ENCODE measurements around the gene PTPRU.
"Not testable (repeated sequence)": the region's sequence is repeated elsewhere in the genome, so short reads cannot be mapped to it uniquely, and the experiment has no call there.

Gene PTPRU

DNA sequence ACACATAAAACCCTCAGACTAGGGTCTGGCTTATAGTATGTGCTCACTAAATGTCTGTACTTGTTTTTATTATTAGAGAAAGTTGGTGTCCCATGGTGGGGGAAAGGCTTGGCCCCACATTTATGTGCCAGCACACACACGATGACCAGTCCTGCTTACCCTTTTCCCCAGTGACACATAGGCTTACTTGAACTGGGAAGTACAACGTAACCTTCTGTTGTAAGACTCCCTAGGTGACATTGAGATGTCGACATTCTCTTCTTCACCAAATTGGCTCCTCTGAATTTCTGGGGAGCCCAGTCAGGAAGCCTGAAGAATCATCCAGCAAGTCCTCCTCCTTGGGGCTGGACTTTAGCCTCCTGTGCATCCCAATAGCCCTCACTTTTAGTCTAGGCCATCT is 3.9 kb upstream of the PTPRU start:
- Histone ChIP-seq H4K20me1 (ENCODE audit: control insufficient read depth, insufficient read depth, low read depth, low read length) (peaks cover 3% of the 10 kb centered on the region; the same call in 1 of the 2 replicates), H3K79me2 (ENCODE audit: control insufficient read depth, low read length) (peaks cover 28% of the 10 kb centered on the region), H3K9me3 (ENCODE audit: control insufficient read depth, insufficient read depth, low read length) (no peaks in the 10 kb centered on the region), H3F3A (ENCODE audit: control insufficient read depth, insufficient read depth) (peaks cover 4% of the 10 kb centered on the region; the same call in 1 of the 2 replicates), H3K27me3 (ENCODE audit: control insufficient read depth, low read length) (peaks cover 17% of the 10 kb centered on the region), H3K27ac (ENCODE audit: low read depth, low read length) (no peak overlapping the region), H3K9me2 (replicated peaks; ENCODE audit: control insufficient read depth, low read length) (no peaks in the 10 kb centered on the region), H3K36me3 (ENCODE audit: control insufficient read depth, low read length) (peaks cover 2% of the 10 kb centered on the region; the same call in 1 of the 2 replicates), H3K4me2 (ENCODE audit: low read length) (no peak overlapping the region), H3K4me1 (ENCODE audit: control insufficient read depth, low read length) (peaks cover 36% of the 10 kb centered on the region), H3K4me3 (ENCODE audit: low read length) (no peak overlapping the region)
- TF ChIP-seq EZH2phosphoT487 (IDR thresholded peaks at IDR 0.05; ENCODE audit: borderline replicate concordance, low read length) = no peak
- TF ChIP-seq, protein P1, sequence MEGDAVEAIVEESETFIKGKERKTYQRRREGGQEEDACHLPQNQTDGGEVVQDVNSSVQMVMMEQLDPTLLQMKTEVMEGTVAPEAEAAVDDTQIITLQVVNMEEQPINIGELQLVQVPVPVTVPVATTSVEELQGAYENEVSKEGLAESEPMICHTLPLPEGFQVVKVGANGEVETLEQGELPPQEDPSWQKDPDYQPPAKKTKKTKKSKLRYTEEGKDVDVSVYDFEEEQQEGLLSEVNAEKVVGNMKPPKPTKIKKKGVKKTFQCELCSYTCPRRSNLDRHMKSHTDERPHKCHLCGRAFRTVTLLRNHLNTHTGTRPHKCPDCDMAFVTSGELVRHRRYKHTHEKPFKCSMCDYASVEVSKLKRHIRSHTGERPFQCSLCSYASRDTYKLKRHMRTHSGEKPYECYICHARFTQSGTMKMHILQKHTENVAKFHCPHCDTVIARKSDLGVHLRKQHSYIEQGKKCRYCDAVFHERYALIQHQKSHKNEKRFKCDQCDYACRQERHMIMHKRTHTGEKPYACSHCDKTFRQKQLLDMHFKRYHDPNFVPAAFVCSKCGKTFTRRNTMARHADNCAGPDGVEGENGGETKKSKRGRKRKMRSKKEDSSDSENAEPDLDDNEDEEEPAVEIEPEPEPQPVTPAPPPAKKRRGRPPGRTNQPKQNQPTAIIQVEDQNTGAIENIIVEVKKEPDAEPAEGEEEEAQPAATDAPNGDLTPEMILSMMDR (IDR thresholded peaks at IDR 0.05; ENCODE audit: low read depth, low read length, poor library complexity, severe bottlenecking) = no peak

DNA sequence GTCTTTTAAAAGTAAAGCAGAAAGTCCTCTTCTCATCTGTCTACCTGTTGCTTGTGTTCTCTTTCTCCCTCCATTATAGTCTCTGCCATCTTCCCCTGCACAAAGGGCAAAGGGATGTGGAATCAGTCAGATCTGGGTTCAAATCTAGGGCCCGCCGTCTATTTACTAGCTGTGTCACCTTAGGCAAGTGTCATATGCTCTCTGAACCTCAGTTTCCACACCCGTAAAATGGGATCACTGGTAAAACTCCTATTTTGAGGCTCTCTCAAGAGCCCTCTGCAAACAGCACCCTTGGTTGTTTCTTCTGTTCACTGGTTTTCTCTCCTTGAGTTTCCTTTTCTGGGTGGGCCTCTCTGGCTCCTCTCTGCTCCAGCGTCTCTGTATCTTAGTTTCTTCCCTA is 2.6 kb upstream of the PTPRU start:
- Histone ChIP-seq H3K27me3 (ENCODE audit: control insufficient read depth, low read length) (peaks cover 26% of the 10 kb centered on the region), H3K9me2 (replicated peaks; ENCODE audit: control insufficient read depth, low read length) (no peaks in the 10 kb centered on the region), H3K9me3 (ENCODE audit: control insufficient read depth, insufficient read depth, low read length) (no peaks in the 10 kb centered on the region), H3K27ac (ENCODE audit: low read depth, low read length) (no peak overlapping the region), H3K4me3 (ENCODE audit: low read length) (no peak overlapping the region), H3K4me2 (ENCODE audit: low read length) (no peak overlapping the region), H3K36me3 (ENCODE audit: control insufficient read depth, low read length) (no peaks in the 10 kb centered on the region; the same call in 1 of the 2 replicates), H3K79me2 (ENCODE audit: control insufficient read depth, low read length) (peaks cover 17% of the 10 kb centered on the region), H3F3A (ENCODE audit: control insufficient read depth, insufficient read depth) (peaks cover 4% of the 10 kb centered on the region; the same call in 1 of the 2 replicates), H4K20me1 (ENCODE audit: control insufficient read depth, insufficient read depth, low read depth, low read length) (peaks cover 3% of the 10 kb centered on the region; the same call in 1 of the 2 replicates), H3K4me1 (ENCODE audit: control insufficient read depth, low read length) (peaks cover 37% of the 10 kb centered on the region)
- no peak for TF ChIP-seq EZH2phosphoT487 (IDR thresholded peaks at IDR 0.05; ENCODE audit: borderline replicate concordance, low read length)
- TF ChIP-seq, protein P1 (IDR thresholded peaks at IDR 0.05; ENCODE audit: low read depth, low read length, poor library complexity, severe bottlenecking) = no peak

DNA sequence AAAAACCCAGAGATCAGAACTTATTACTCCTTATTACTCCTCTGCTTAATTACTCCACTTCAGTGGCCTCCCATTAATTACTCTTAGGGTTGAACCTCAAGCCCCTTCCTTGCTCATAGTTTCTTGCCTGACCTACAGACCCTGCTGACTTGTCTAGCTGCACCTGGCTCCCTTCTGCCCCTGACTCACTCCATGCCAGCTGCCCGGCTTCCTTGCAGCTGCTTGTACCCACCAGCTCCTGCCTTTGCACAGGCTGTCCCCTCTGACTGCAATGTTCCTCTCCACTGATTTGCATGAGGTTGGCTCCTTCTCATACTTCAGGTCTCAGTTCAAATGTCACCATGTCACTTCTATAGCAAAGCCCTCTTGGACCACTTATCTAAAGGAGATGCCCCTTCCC is 1.9 kb upstream of the PTPRU start:
- Histone ChIP-seq H3K9me2 (replicated peaks; ENCODE audit: control insufficient read depth, low read length) (no peaks in the 10 kb centered on the region), H3K4me1 (ENCODE audit: control insufficient read depth, low read length) (peaks cover 35% of the 10 kb centered on the region), H3K36me3 (ENCODE audit: control insufficient read depth, low read length) (no peaks in the 10 kb centered on the region), H4K20me1 (ENCODE audit: control insufficient read depth, insufficient read depth, low read depth, low read length) (peaks cover 3% of the 10 kb centered on the region; the same call in 1 of the 2 replicates), H3K27ac (ENCODE audit: low read depth, low read length) (no peak overlapping the region), H3F3A (ENCODE audit: control insufficient read depth, insufficient read depth) (peaks cover 4% of the 10 kb centered on the region; the same call in 1 of the 2 replicates), H3K27me3 (ENCODE audit: control insufficient read depth, low read length) (peaks cover 34% of the 10 kb centered on the region), H3K9me3 (ENCODE audit: control insufficient read depth, insufficient read depth, low read length) (no peaks in the 10 kb centered on the region), H3K4me2 (ENCODE audit: low read length) (no peak overlapping the region), H3K4me3 (ENCODE audit: low read length) (no peak overlapping the region), H3K79me2 (ENCODE audit: control insufficient read depth, low read length) (peaks cover 11% of the 10 kb centered on the region)
- TF ChIP-seq, protein P1 (IDR thresholded peaks at IDR 0.05; ENCODE audit: low read depth, low read length, poor library complexity, severe bottlenecking) = no peak
- TF ChIP-seq EZH2phosphoT487 (IDR thresholded peaks at IDR 0.05; ENCODE audit: borderline replicate concordance, low read length) = no peak

DNA sequence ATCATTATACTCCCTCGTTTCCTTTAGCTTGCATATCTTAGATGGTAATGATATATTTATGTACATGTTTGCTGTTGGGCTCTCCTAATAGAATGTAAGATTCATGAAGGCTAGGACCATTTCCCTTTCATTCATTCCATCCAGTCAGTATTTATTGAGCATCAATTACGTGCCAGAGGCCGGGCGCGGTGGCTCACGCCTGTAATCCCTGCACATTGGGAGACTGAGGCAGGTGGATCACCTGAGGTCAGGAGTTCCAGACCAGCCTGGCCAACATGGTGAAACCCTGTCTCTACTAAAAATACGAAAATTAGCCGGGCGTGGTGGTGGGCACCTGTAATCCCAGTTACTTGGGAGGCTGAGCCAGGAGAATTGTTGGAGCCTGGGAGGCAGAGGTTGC is 1.4 kb upstream of the PTPRU start:
- peaks cover 38% of the 10 kb centered on the region for H3K27me3 ChIP-seq (ENCODE audit: control insufficient read depth, low read length)
- not testable (repeated sequence) for H3K36me3 ChIP-seq (ENCODE audit: control insufficient read depth, low read length); H3K79me2 ChIP-seq (ENCODE audit: control insufficient read depth, low read length); H3F3A ChIP-seq (ENCODE audit: control insufficient read depth, insufficient read depth); H3K9me2 ChIP-seq (replicated peaks; ENCODE audit: control insufficient read depth, low read length); H3K4me3 ChIP-seq (ENCODE audit: low read length); H3K9me3 ChIP-seq (ENCODE audit: control insufficient read depth, insufficient read depth, low read length); H3K27ac ChIP-seq (ENCODE audit: low read depth, low read length); H3K4me2 ChIP-seq (ENCODE audit: low read length); H4K20me1 ChIP-seq (ENCODE audit: control insufficient read depth, insufficient read depth, low read depth, low read length)
- peaks cover 31% of the 10 kb centered on the region for H3K4me1 ChIP-seq (ENCODE audit: control insufficient read depth, low read length)
